ENCODE data around the gene FMO2. TPM values are rescaled to one million over a fixed set of nuclear protein-coding genes. Genes with fewer than 3 reads are reported as not detected.

The FMO2 gene
- total RNA-seq, 2 donors from 2014 or later: 292 to 375 TPM

DNA sequence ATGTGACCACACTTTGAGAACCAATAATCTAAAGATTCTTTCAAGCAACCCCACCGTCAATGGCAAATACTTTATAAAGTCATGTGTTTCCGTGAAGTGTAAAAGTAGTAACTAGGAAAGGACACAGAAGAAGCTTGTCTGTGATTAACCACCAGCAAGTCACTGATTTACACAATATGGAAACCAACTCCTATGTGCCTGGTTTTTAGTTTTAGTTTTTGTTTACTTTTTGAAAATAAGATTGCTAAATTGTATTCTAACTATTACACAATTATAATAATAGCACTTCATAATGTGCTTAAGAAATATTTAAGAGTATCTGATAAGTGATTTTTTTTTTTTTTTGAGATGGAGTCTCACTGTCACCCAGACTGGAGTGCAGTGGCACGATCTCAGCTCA lies 13.0 kb downstream of the FMO2 start:
- Histone ChIP-seq H3K36me3 (peaks cover 76% of the 10 kb centered on the region), H3K27ac (no peak overlapping the region), H3K4me1 (ENCODE audit: control insufficient read depth in 1 of 2, low read depth in 2 of 2) (peaks cover 12 to 38% of the 10 kb centered on the region in 2 donors), H3K4me3 (no peak overlapping the region), H3K27me3 (replicated peaks; ENCODE audit: insufficient read depth) (no peaks in the 10 kb centered on the region), H3K9me3 (no peaks in the 10 kb centered on the region)
- DNase-seq (ENCODE audit: low spot score) (no peak), ATAC-seq (ENCODE audit: insufficient number of reproducible peaks, low FRiP score, low read depth) (no peak)
- TF ChIP-seq, protein P1, sequence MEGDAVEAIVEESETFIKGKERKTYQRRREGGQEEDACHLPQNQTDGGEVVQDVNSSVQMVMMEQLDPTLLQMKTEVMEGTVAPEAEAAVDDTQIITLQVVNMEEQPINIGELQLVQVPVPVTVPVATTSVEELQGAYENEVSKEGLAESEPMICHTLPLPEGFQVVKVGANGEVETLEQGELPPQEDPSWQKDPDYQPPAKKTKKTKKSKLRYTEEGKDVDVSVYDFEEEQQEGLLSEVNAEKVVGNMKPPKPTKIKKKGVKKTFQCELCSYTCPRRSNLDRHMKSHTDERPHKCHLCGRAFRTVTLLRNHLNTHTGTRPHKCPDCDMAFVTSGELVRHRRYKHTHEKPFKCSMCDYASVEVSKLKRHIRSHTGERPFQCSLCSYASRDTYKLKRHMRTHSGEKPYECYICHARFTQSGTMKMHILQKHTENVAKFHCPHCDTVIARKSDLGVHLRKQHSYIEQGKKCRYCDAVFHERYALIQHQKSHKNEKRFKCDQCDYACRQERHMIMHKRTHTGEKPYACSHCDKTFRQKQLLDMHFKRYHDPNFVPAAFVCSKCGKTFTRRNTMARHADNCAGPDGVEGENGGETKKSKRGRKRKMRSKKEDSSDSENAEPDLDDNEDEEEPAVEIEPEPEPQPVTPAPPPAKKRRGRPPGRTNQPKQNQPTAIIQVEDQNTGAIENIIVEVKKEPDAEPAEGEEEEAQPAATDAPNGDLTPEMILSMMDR (IDR thresholded peaks at IDR 0.05): no peak

DNA sequence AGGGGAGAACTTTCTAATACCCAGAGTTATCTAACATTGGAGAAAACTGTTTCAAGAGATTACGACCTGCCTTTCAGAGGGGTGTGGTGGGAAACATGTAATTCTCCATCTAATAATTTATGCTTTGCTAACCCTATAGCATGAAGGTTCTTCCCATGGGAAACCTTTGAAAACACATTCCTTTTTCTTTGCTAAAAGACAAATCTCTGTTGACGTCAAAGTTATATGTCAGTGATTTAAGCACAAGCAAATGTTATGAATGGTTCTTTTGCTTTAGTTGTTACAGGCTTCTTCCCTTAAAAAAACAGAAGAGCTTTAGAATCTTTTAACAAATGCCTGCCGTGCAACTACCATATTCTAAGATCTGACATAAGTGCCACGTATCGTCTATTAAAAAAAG lies 19.2 kb downstream of the FMO2 start:
- Histone ChIP-seq H3K27ac (no peak overlapping the region), H3K27me3 (replicated peaks; ENCODE audit: insufficient read depth) (no peaks in the 10 kb centered on the region), H3K4me1 (ENCODE audit: control insufficient read depth in 1 of 2, low read depth in 2 of 2) (peaks cover 0 to 6% of the 10 kb centered on the region in 2 donors), H3K36me3 (peaks cover 85% of the 10 kb centered on the region), H3K4me3 (no peak overlapping the region), H3K9me3 (no peaks in the 10 kb centered on the region)
- ATAC-seq (ENCODE audit: insufficient number of reproducible peaks, low FRiP score, low read depth): no peak
- TF ChIP-seq, protein P1 (IDR thresholded peaks at IDR 0.05): no peak
- no peak for DNase-seq (ENCODE audit: low spot score)

DNA sequence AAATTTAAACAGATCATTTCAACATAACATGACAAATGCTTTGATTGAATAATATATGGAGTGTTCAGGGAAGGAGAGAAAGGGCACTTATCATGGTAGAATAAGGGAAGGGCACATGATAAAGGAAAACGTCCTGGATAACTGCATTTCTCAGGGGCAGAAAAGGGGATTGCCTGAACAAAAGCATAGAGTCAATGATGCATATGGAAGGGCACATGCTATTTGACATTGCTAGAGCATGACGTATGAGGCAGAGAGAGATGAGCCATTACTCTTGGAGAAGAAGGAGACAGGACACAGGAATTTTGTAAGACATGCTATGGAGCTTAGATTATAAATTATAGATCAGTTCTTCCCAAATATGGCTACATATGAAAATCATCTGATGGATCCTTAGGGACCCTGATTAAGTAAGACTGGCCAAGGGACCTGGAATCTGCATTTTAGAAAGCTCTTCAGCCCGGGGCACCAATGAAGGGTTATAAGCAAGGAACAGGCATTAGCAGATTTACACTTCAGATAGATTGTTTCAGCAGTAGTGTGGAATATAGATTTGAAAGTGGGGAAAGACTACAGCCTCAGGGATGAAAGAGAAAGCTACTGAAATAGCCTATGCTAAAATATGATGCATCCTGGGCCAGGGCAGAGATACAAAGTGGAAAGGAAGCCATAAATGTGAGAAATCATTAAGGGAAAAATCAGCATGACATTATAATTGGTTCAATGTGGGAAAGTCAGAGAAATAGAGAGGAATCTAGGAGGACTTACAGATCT lies 21.3 kb downstream of the FMO2 start:
- Histone ChIP-seq H3K27me3 (replicated peaks; ENCODE audit: insufficient read depth) (no peaks in the 10 kb centered on the region), H3K4me3 (no peak overlapping the region), H3K4me1 (ENCODE audit: control insufficient read depth in 1 of 2, low read depth in 2 of 2) (peaks cover 0 to 18% of the 10 kb centered on the region in 2 donors), H3K27ac (peak overlapping the region in 1 of 2 donors; percentile 12), H3K36me3 (peaks cover 64% of the 10 kb centered on the region), H3K9me3 (no peaks in the 10 kb centered on the region)
- ATAC-seq (ENCODE audit: insufficient number of reproducible peaks, low FRiP score, low read depth): no peak
- TF ChIP-seq, protein P1 (IDR thresholded peaks at IDR 0.05): no peak
- DNase-seq (ENCODE audit: low spot score): no peak

DNA sequence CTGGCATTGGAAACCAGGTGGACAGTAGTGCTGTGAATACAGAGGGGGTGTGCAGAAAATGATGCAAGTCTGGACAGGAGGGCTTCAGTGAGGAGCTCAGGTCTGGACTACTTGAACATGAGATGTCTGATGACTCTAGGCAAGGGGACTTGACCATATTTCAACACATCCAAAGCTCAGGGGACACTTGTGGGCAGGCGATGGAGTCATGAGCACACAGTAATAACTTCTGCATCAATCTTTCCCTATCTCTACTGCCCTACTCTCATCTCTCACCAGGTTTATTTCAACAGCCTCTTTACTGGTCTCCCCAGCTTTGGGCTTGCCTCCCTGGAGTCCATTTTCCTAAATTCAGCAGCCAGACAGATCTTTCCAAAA lies 21.9 kb downstream of the FMO2 start:
- ATAC-seq (ENCODE audit: insufficient number of reproducible peaks, low FRiP score, low read depth): no peak
- Histone ChIP-seq H3K9me3 (no peaks in the 10 kb centered on the region), H3K36me3 (peaks cover 58% of the 10 kb centered on the region), H3K27me3 (replicated peaks; ENCODE audit: insufficient read depth) (no peaks in the 10 kb centered on the region), H3K4me3 (no peak overlapping the region), H3K4me1 (ENCODE audit: control insufficient read depth in 1 of 2, low read depth in 2 of 2) (peaks cover 0 to 18% of the 10 kb centered on the region in 2 donors), H3K27ac (peak overlapping the region in 1 of 2 donors; percentile 11)
- no peak for DNase-seq (ENCODE audit: low spot score)
- TF ChIP-seq, protein P1 (IDR thresholded peaks at IDR 0.05): no peak

DNA sequence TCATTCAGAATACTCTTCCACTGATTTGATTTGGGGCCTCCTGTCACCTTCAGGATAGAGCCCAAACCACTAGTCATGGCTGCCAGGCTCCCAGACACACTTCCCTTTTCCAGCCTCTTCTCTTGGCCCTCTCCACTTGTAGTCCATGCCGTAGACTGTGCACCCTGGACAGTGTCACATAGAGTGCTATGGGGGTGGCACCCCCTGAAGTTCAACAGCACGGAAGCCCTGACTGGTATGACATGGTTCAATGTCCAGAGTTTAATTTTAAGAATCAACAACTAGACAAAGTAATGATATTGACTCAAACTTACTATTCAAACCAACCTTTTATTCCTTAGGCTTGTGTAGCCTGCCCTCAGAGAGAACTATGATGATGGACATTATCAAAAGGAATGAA lies 22.3 kb downstream of the FMO2 start:
- no peak for ATAC-seq (ENCODE audit: insufficient number of reproducible peaks, low FRiP score, low read depth)
- H3K9me3 ChIP-seq: no peaks in the 10 kb centered on the region
- no peaks in the 10 kb centered on the region for H3K27me3 ChIP-seq (replicated peaks; ENCODE audit: insufficient read depth)
- H3K36me3 ChIP-seq: peaks cover 55% of the 10 kb centered on the region
- TF ChIP-seq, protein P1 (IDR thresholded peaks at IDR 0.05): no peak
- H3K4me1 ChIP-seq (ENCODE audit: control insufficient read depth in 1 of 2, low read depth in 2 of 2): peaks cover 0 to 18% of the 10 kb centered on the region in 2 donors
- peak overlapping the region in 1 of 2 donors; percentile 11 for H3K27ac ChIP-seq
- H3K4me3 ChIP-seq: no peak overlapping the region
- no peak for DNase-seq (ENCODE audit: low spot score)

All from thoracic aorta (tissue), 2 donors.